ENCODE results near the gene UQCC5.

The UQCC5 gene

GRCh38 chr3:52530918-52531826 lies 5.2 kb upstream of the UQCC5 start:
- DNase-seq (ENCODE audit: low read depth): no peak
- H3K4me3 ChIP-seq (ENCODE audit: low read depth, low read length): no peak overlapping the region

- no peak for DNase-seq (ENCODE audit: low read depth)
- peak overlapping the region; percentile 72 for H3K4me3 ChIP-seq (ENCODE audit: low read depth, low read length)
Observed at GRCh38 chr3:52531860-52532516, 4.4 kb upstream of the UQCC5 start.

GRCh38 chr3:52532517-52532837 lies 3.9 kb upstream of the UQCC5 start:
- peak overlapping the region; percentile 72 for H3K4me3 ChIP-seq (ENCODE audit: low read depth, low read length)
- peak; percentile 9 for DNase-seq (ENCODE audit: low read depth)

GRCh38 chr3:52532838-52533622 lies 3.4 kb upstream of the UQCC5 start:
- DNase-seq (ENCODE audit: low read depth): no peak
- peak overlapping the region; percentile 72 for H3K4me3 ChIP-seq (ENCODE audit: low read depth, low read length)

- peak; percentile 31 for DNase-seq (ENCODE audit: low read depth)
- H3K4me3 ChIP-seq (ENCODE audit: low read depth, low read length): peak within 1 kb of the TSS; percentile 72
Observed at GRCh38 chr3:52533623-52534280, 2.7 kb upstream of the UQCC5 start, which contains the start of gene NT5DC2. TSS of gene NT5DC2 (minus strand) at chr3:52533857. CDS start at chr3:52533737, 120 bp downstream.

GRCh38 chr3:52534281-52535183 lies 1.9 kb upstream of the UQCC5 start:
- H3K4me3 ChIP-seq (ENCODE audit: low read depth, low read length): peak overlapping the region; percentile 50
- no peak for DNase-seq (ENCODE audit: low read depth)

GRCh38 chr3:52535411-52536111 lies 844 bp upstream of the UQCC5 start:
- DNase-seq (ENCODE audit: low read depth): no peak
- no peak overlapping the region for H3K4me3 ChIP-seq (ENCODE audit: low read depth, low read length)

- no peak for DNase-seq (ENCODE audit: low read depth)
- peak overlapping the region; percentile 3 for H3K4me3 ChIP-seq (ENCODE audit: low read depth, low read length)
Observed at GRCh38 chr3:52536112-52536368, 365 bp upstream of the UQCC5 start.

- H3K4me3 ChIP-seq (ENCODE audit: low read depth, low read length): peak overlapping the region; percentile 82
- no peak for DNase-seq (ENCODE audit: low read depth)
Observed at GRCh38 chr3:52537165-52537620, 788 bp downstream of the UQCC5 start.

- no peak for DNase-seq (ENCODE audit: low read depth)
- H3K4me3 ChIP-seq (ENCODE audit: low read depth, low read length): peak overlapping the region; percentile 82
Observed at GRCh38 chr3:52537726-52538421, 1.5 kb downstream of the UQCC5 start.

- no peak overlapping the region for H3K4me3 ChIP-seq (ENCODE audit: low read depth, low read length)
- DNase-seq (ENCODE audit: low read depth): no peak
Observed at GRCh38 chr3:52539010-52539653, 2.7 kb downstream of the UQCC5 start.

- DNase-seq (ENCODE audit: low read depth): no peak
- no peak overlapping the region for H3K4me3 ChIP-seq (ENCODE audit: low read depth, low read length)
Observed at GRCh38 chr3:52541050-52541449, 4.6 kb downstream of the UQCC5 start.

- no peak overlapping the region for H3K4me3 ChIP-seq (ENCODE audit: low read depth, low read length)
- no peak for DNase-seq (ENCODE audit: low read depth)
Observed at GRCh38 chr3:52544937-52545336, 8.5 kb downstream of the UQCC5 start.

GRCh38 chr3:52546111-52546901 lies 9.9 kb downstream of the UQCC5 start:
- H3K4me3 ChIP-seq (ENCODE audit: low read depth, low read length): no peak overlapping the region

GRCh38 chr3:52547143-52547542 lies 10.7 kb downstream of the UQCC5 start:
- no peak for DNase-seq (ENCODE audit: low read depth)
- no peak overlapping the region for H3K4me3 ChIP-seq (ENCODE audit: low read depth, low read length)

More at GRCh38 chr3:52546111-52546901, 9.9 kb downstream of the UQCC5 start:
- DNase-seq (ENCODE audit: low read depth): no peak

GRCh38 chr3:52551118-52551517 lies 14.7 kb downstream of the UQCC5 start:
- no peak overlapping the region for H3K4me3 ChIP-seq (ENCODE audit: low read depth, low read length)
- DNase-seq (ENCODE audit: low read depth): no peak

All from skeletal muscle cell (primary cell).